SU-DHL-6 (cell line): ENCODE data around the gene PKHD1.

Source experiments
- H2AFZ ChIP-seq: fragments of 200-600 bp; sonication (generic); 2 replicates; pipeline ENCODE4 v1.6.1; 2014; ENCODE audit warnings: low read depth, mild to moderate bottlenecking, moderate library complexity, mixed read lengths, antibody characterized with exemption, low read length; ENCODE audit not compliant: severe bottlenecking
- H3F3A ChIP-seq: fragments of 200-600 bp; shearing (Covaris generic); 2 replicates; pipeline ENCODE4 v1.6.0; 2016; ENCODE audit warnings: antibody characterized with exemption, mild to moderate bottlenecking; ENCODE audit not compliant: insufficient read depth
- H3K27ac ChIP-seq: fragments of 200-600 bp; sonication (generic); 2 replicates; pipeline ENCODE4 v1.5.1; 2016; ENCODE audit warnings: low read depth, mild to moderate bottlenecking, low read length, moderate library complexity, mixed read lengths
- H3K27me3 ChIP-seq: fragments of 200-600 bp; sonication (generic), shearing (Covaris generic); 2 replicates; pipeline ENCODE4 v1.6.0; 2014; ENCODE audit warnings: mild to moderate bottlenecking, low read length
- H3K36me3 ChIP-seq: fragments of 200-600 bp; sonication (generic); 2 replicates; pipeline ENCODE4 v1.6.1; 2014; ENCODE audit warnings: mild to moderate bottlenecking, low read length, mixed read lengths
- H3K4me2 ChIP-seq: fragments of 300-600, 200-600 bp; shearing (Covaris generic), sonication (generic); 2 replicates; pipeline ENCODE4 v1.6.0; 2014; ENCODE audit warnings: low read length, low read depth, mild to moderate bottlenecking; ENCODE audit not compliant: poor library complexity, severe bottlenecking
- H3K4me3 ChIP-seq: fragments of 200-600 bp; sonication (generic); 2 replicates; pipeline ENCODE4 v1.5.1; 2014; ENCODE audit warnings: antibody characterized with exemption, low read length, mild to moderate bottlenecking, mixed read lengths; ENCODE audit not compliant: insufficient read depth, poor library complexity, severe bottlenecking
- H3K79me2 ChIP-seq: fragments of 200-600 bp; sonication (generic); 2 replicates; pipeline ENCODE4 v1.6.1; 2014; ENCODE audit warnings: mild to moderate bottlenecking, low read length, moderate library complexity; ENCODE audit not compliant: insufficient read depth
- H3K9ac ChIP-seq: fragments of 200-600 bp; sonication (generic); 2 replicates; pipeline ENCODE4 v1.7.0; 2014; ENCODE audit warnings: mild to moderate bottlenecking, low read length
- H3K9me2 ChIP-seq: fragments of 200-600 bp; sonication (generic); replicated peaks from 2 replicates; pipeline ENCODE4 v1.6.1; 2014; ENCODE audit warnings: low read length; ENCODE audit not compliant: insufficient read depth
- H3K9me3 ChIP-seq: fragments of 200-600 bp; sonication (generic); 2 replicates; pipeline ENCODE4 v1.6.1; 2014; ENCODE audit warnings: low read length, mixed read lengths; ENCODE audit not compliant: insufficient read depth
- H4K20me1 ChIP-seq: fragments of 200-600 bp; sonication (generic); 2 replicates; pipeline ENCODE4 v1.6.1; 2014; ENCODE audit warnings: low read depth, mild to moderate bottlenecking, antibody characterized with exemption, low read length, moderate library complexity, mixed read lengths
- EZH2phosphoT487 ChIP-seq: fragments of 200-600 bp; sonication (generic), shearing (Covaris generic); conservative IDR thresholded peaks from 2 replicates; pipeline ENCODE4 v1.6.1; 2018; ENCODE audit warnings: mild to moderate bottlenecking, antibody characterized with exemption, low read length, moderate library complexity, mixed read lengths
- TF ChIP-seq, protein P1 (sequence below): fragments of 200-600 bp; sonication (generic); IDR thresholded peaks from one replicate; pipeline ENCODE4 v1.5.1; 2017; ENCODE audit warnings: antibody characterized with exemption, mild to moderate bottlenecking, low read length, moderate library complexity; ENCODE audit not compliant: insufficient read depth, poor library complexity, severe bottlenecking

PKHD1 gene

DNA sequence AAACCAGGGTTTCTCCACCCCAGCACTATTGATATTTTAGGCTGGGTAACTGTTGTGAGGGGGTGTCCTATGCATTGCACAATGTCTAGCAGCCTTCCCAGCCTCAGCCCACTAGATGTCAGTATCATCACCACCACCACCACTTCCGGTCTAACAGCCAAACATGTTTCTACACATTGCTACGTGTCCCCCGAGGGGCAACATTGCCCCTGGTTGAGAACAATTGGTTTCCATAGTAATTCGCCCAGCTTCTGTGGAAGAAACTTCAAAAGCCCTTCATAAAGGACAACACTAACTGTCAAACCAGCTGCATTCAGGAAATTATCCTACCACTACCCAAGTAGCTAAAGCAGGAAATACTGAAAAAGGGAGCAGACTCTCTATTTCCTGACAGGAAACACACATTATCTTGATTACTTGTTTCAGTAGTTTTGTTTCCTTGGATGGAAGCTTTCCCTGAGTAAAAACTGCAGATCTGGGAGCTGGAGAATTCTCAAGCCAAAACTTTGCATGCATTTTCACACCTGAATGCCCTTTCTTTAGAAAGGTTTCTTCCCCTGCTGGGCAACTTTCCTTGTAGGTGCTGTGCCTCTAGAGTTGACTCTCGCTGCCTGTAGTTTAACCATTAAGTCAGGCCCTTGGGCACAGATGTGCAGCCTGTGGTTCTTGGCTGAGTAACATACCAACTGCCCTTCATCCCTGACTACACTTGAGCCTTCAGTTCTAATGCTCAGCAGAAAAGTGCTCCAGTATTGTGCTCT, 23.6 kb downstream of the PKHD1 start:
- Histone ChIP-seq H3K4me2 (peak overlapping the region; percentile 39), H3K79me2 (no peaks in the 10 kb centered on the region), H3K27me3 (no peaks in the 10 kb centered on the region), H3K27ac (no peak overlapping the region), H3F3A (no peaks in the 10 kb centered on the region), H3K9me2 (no peaks in the 10 kb centered on the region), H2AFZ (peak overlapping the region; percentile 84), H3K4me3 (no peak overlapping the region), H4K20me1 (no peaks in the 10 kb centered on the region), H3K36me3 (no peaks in the 10 kb centered on the region), H3K9me3 (no peaks in the 10 kb centered on the region), H3K9ac (no peak overlapping the region)
- TF ChIP-seq, protein P1, sequence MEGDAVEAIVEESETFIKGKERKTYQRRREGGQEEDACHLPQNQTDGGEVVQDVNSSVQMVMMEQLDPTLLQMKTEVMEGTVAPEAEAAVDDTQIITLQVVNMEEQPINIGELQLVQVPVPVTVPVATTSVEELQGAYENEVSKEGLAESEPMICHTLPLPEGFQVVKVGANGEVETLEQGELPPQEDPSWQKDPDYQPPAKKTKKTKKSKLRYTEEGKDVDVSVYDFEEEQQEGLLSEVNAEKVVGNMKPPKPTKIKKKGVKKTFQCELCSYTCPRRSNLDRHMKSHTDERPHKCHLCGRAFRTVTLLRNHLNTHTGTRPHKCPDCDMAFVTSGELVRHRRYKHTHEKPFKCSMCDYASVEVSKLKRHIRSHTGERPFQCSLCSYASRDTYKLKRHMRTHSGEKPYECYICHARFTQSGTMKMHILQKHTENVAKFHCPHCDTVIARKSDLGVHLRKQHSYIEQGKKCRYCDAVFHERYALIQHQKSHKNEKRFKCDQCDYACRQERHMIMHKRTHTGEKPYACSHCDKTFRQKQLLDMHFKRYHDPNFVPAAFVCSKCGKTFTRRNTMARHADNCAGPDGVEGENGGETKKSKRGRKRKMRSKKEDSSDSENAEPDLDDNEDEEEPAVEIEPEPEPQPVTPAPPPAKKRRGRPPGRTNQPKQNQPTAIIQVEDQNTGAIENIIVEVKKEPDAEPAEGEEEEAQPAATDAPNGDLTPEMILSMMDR: peak; percentile 92
- no peak for TF ChIP-seq EZH2phosphoT487

DNA sequence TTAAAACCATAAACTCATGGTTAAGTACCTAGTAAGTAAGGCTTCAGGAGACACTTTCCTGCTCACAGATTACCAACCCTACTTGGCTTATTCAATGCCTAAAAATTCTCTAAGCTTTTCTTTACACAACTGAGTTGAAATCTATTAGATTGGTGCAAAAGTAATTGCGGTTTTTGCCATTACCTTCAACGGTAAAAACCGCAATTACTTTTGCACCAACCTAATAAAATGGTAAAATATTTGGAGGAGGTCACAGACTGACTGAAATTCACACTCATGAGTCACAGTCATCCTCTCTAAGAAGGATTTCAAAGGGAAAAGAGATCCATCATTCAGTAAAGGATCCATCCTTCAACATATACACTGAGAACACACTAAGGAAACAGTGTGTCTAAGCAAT, 25.9 kb downstream of the PKHD1 start:
- Histone ChIP-seq H3K27me3 (no peaks in the 10 kb centered on the region), H3K9me2 (no peaks in the 10 kb centered on the region), H3K36me3 (no peaks in the 10 kb centered on the region), H2AFZ (no peak overlapping the region), H4K20me1 (no peaks in the 10 kb centered on the region), H3K79me2 (no peaks in the 10 kb centered on the region), H3F3A (no peaks in the 10 kb centered on the region), H3K9me3 (no peaks in the 10 kb centered on the region), H3K27ac (no peak overlapping the region), H3K4me3 (no peak overlapping the region), H3K9ac (no peak overlapping the region), H3K4me2 (no peak overlapping the region)
- TF ChIP-seq EZH2phosphoT487: no peak
- TF ChIP-seq, protein P1: no peak

DNA sequence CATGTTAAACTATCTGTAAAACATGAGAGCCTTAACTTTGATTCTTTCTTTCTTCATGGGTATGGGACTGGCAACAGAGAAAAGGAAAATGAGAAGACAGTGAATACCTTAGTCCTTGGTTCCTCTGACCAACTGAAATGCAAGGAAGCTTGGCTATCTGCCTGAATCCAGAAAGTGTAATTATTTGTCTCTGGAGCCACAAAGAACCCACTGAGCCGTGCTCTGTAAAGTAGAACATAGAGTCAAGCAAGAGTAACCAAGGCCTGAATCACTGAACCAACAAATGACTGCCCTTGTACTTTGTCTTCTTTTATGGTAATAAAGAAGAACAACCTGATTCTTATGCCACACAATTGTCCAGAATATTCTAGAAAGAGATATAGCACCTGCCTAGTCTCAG, 27.6 kb downstream of the PKHD1 start:
- no peaks in the 10 kb centered on the region for H3K27me3 ChIP-seq
- H3K4me3 ChIP-seq: no peak overlapping the region
- no peak overlapping the region for H3K27ac ChIP-seq
- H2AFZ ChIP-seq: no peak overlapping the region
- H3K9me2 ChIP-seq: no peaks in the 10 kb centered on the region
- no peaks in the 10 kb centered on the region for H3K9me3 ChIP-seq
- H3K9ac ChIP-seq: no peak overlapping the region
- no peaks in the 10 kb centered on the region for H3K36me3 ChIP-seq
- no peak for TF ChIP-seq EZH2phosphoT487
- TF ChIP-seq, protein P1: no peak
- H3K4me2 ChIP-seq: no peak overlapping the region
- H4K20me1 ChIP-seq: no peaks in the 10 kb centered on the region
- no peaks in the 10 kb centered on the region for H3F3A ChIP-seq
- H3K79me2 ChIP-seq: no peaks in the 10 kb centered on the region
